ENCODE data around the gene IL1RAPL1.

Gene IL1RAPL1

GRCh38 chrX:29869837-29870236 is 1282.6 kb downstream of the IL1RAPL1 start:
- TF ChIP-seq YY1 (IDR thresholded peaks at IDR 0.05; ENCODE audit: insufficient read depth, insufficient read length) (no peak), ZNF274 (IDR thresholded peaks at IDR 0.05; ENCODE audit: low read depth, low read length) (no peak), SUZ12 (IDR thresholded peaks at IDR 0.05; ENCODE audit: extremely low read depth, insufficient read depth, insufficient read length) (no peak)
- H3K4me1 ChIP-seq (ENCODE audit: insufficient read depth, insufficient read length), result no peaks in the 10 kb centered on the region
- no peaks in the 10 kb centered on the region for H3K27me3 ChIP-seq (ENCODE audit: insufficient read depth, insufficient read length)
- no peaks in the 10 kb centered on the region for H3K9me3 ChIP-seq (ENCODE audit: insufficient read depth, low read length)
- no peak overlapping the region for H3K4me3 ChIP-seq (ENCODE audit: insufficient read length, low read depth)
- H3K9ac ChIP-seq (ENCODE audit: insufficient read length, low read depth), result no peak overlapping the region
- DNase-seq (ENCODE audit: low read depth, low spot score), result no peak
- no peaks in the 10 kb centered on the region for H3K36me3 ChIP-seq (ENCODE audit: insufficient read depth, insufficient read length, low read length)

- no peak for DNase-seq (ENCODE audit: low read depth, low spot score)
- Histone ChIP-seq H3K9ac (ENCODE audit: insufficient read length, low read depth) (no peak overlapping the region), H3K27me3 (ENCODE audit: insufficient read depth, insufficient read length) (no peaks in the 10 kb centered on the region), H3K9me3 (ENCODE audit: insufficient read depth, low read length) (no peaks in the 10 kb centered on the region), H3K36me3 (ENCODE audit: insufficient read depth, insufficient read length, low read length) (no peaks in the 10 kb centered on the region), H3K4me1 (ENCODE audit: insufficient read depth, insufficient read length) (no peaks in the 10 kb centered on the region), H3K4me3 (ENCODE audit: insufficient read length, low read depth) (no peak overlapping the region)
- no peak for TF ChIP-seq SUZ12 (IDR thresholded peaks at IDR 0.05; ENCODE audit: extremely low read depth, insufficient read depth, insufficient read length)
- TF ChIP-seq ZNF274 (IDR thresholded peaks at IDR 0.05; ENCODE audit: low read depth, low read length), result no peak
- no peak for TF ChIP-seq YY1 (IDR thresholded peaks at IDR 0.05; ENCODE audit: insufficient read depth, insufficient read length)
Measured at GRCh38 chrX:29870608-29871007, 1283.4 kb downstream of the IL1RAPL1 start.

- no peak overlapping the region for H3K9ac ChIP-seq (ENCODE audit: insufficient read length, low read depth)
- H3K4me1 ChIP-seq (ENCODE audit: insufficient read depth, insufficient read length), result no peaks in the 10 kb centered on the region
- H3K9me3 ChIP-seq (ENCODE audit: insufficient read depth, low read length), result no peaks in the 10 kb centered on the region
- H3K36me3 ChIP-seq (ENCODE audit: insufficient read depth, insufficient read length, low read length), result no peaks in the 10 kb centered on the region
- H3K27me3 ChIP-seq (ENCODE audit: insufficient read depth, insufficient read length), result no peaks in the 10 kb centered on the region
- DNase-seq (ENCODE audit: low read depth, low spot score), result no peak
- TF ChIP-seq ZNF274 (IDR thresholded peaks at IDR 0.05; ENCODE audit: low read depth, low read length) (no peak), YY1 (IDR thresholded peaks at IDR 0.05; ENCODE audit: insufficient read depth, insufficient read length) (no peak), SUZ12 (IDR thresholded peaks at IDR 0.05; ENCODE audit: extremely low read depth, insufficient read depth, insufficient read length) (no peak)
- no peak overlapping the region for H3K4me3 ChIP-seq (ENCODE audit: insufficient read length, low read depth)
Measured at GRCh38 chrX:29872831-29873230, 1285.6 kb downstream of the IL1RAPL1 start.

- no peak overlapping the region for H3K9ac ChIP-seq (ENCODE audit: insufficient read length, low read depth)
Measured at GRCh38 chrX:29876733-29877132, 1289.5 kb downstream of the IL1RAPL1 start.

GRCh38 chrX:29880977-29881376 is 1293.7 kb downstream of the IL1RAPL1 start:
- no peak for DNase-seq (ENCODE audit: low read depth, low spot score)
- Histone ChIP-seq H3K4me1 (ENCODE audit: insufficient read depth, insufficient read length) (no peaks in the 10 kb centered on the region), H3K9me3 (ENCODE audit: insufficient read depth, low read length) (no peaks in the 10 kb centered on the region), H3K9ac (ENCODE audit: insufficient read length, low read depth) (no peak overlapping the region), H3K36me3 (ENCODE audit: insufficient read depth, insufficient read length, low read length) (no peaks in the 10 kb centered on the region), H3K4me3 (ENCODE audit: insufficient read length, low read depth) (no peak overlapping the region), H3K27me3 (ENCODE audit: insufficient read depth, insufficient read length) (no peaks in the 10 kb centered on the region)
- TF ChIP-seq YY1 (IDR thresholded peaks at IDR 0.05; ENCODE audit: insufficient read depth, insufficient read length) (no peak), SUZ12 (IDR thresholded peaks at IDR 0.05; ENCODE audit: extremely low read depth, insufficient read depth, insufficient read length) (no peak), ZNF274 (IDR thresholded peaks at IDR 0.05; ENCODE audit: low read depth, low read length) (no peak)

More at GRCh38 chrX:29876733-29877132, 1289.5 kb downstream of the IL1RAPL1 start:
- no peak for DNase-seq (ENCODE audit: low read depth, low spot score)
- no peaks in the 10 kb centered on the region for H3K9me3 ChIP-seq (ENCODE audit: insufficient read depth, low read length)
- H3K27me3 ChIP-seq (ENCODE audit: insufficient read depth, insufficient read length), result no peaks in the 10 kb centered on the region
- no peak overlapping the region for H3K4me3 ChIP-seq (ENCODE audit: insufficient read length, low read depth)
- TF ChIP-seq YY1 (IDR thresholded peaks at IDR 0.05; ENCODE audit: insufficient read depth, insufficient read length), result no peak
- no peak for TF ChIP-seq SUZ12 (IDR thresholded peaks at IDR 0.05; ENCODE audit: extremely low read depth, insufficient read depth, insufficient read length)
- no peaks in the 10 kb centered on the region for H3K4me1 ChIP-seq (ENCODE audit: insufficient read depth, insufficient read length)
- no peaks in the 10 kb centered on the region for H3K36me3 ChIP-seq (ENCODE audit: insufficient read depth, insufficient read length, low read length)

GRCh38 chrX:29890004-29890403 is 1302.8 kb downstream of the IL1RAPL1 start:
- DNase-seq (ENCODE audit: low read depth, low spot score), result no peak
- Histone ChIP-seq H3K27me3 (ENCODE audit: insufficient read depth, insufficient read length) (no peaks in the 10 kb centered on the region), H3K36me3 (ENCODE audit: insufficient read depth, insufficient read length, low read length) (no peaks in the 10 kb centered on the region), H3K4me3 (ENCODE audit: insufficient read length, low read depth) (no peak overlapping the region), H3K9ac (ENCODE audit: insufficient read length, low read depth) (no peak overlapping the region), H3K9me3 (ENCODE audit: insufficient read depth, low read length) (no peaks in the 10 kb centered on the region), H3K4me1 (ENCODE audit: insufficient read depth, insufficient read length) (no peaks in the 10 kb centered on the region)
- TF ChIP-seq ZNF274 (IDR thresholded peaks at IDR 0.05; ENCODE audit: low read depth, low read length), result no peak
- no peak for TF ChIP-seq SUZ12 (IDR thresholded peaks at IDR 0.05; ENCODE audit: extremely low read depth, insufficient read depth, insufficient read length)
- TF ChIP-seq YY1 (IDR thresholded peaks at IDR 0.05; ENCODE audit: insufficient read depth, insufficient read length), result no peak

- H3K4me3 ChIP-seq (ENCODE audit: insufficient read length, low read depth), result no peak overlapping the region
- no peak for DNase-seq (ENCODE audit: low read depth, low spot score)
Measured at GRCh38 chrX:29890646-29891200, 1303.5 kb downstream of the IL1RAPL1 start.

More at GRCh38 chrX:29890646-29891200, 1303.5 kb downstream of the IL1RAPL1 start:
- Histone ChIP-seq H3K9ac (ENCODE audit: insufficient read length, low read depth) (no peak overlapping the region), H3K27me3 (ENCODE audit: insufficient read depth, insufficient read length) (no peaks in the 10 kb centered on the region), H3K4me1 (ENCODE audit: insufficient read depth, insufficient read length) (no peaks in the 10 kb centered on the region), H3K36me3 (ENCODE audit: insufficient read depth, insufficient read length, low read length) (no peaks in the 10 kb centered on the region), H3K9me3 (ENCODE audit: insufficient read depth, low read length) (no peaks in the 10 kb centered on the region)
- TF ChIP-seq YY1 (IDR thresholded peaks at IDR 0.05; ENCODE audit: insufficient read depth, insufficient read length) (no peak), SUZ12 (IDR thresholded peaks at IDR 0.05; ENCODE audit: extremely low read depth, insufficient read depth, insufficient read length) (no peak), ZNF274 (IDR thresholded peaks at IDR 0.05; ENCODE audit: low read depth, low read length) (no peak)

Data from NT2/D1 (cell line).